CD4-positive, alpha-beta T cell treated with Interleukin-4 for 4 hours (primary cell): ENCODE measurements around the gene APOL1.

Source experiments
- DNase-seq: peaks from one replicate; pipeline ENCODE4 v3.0.0-alpha.2; 2020

The APOL1 gene

DNA sequence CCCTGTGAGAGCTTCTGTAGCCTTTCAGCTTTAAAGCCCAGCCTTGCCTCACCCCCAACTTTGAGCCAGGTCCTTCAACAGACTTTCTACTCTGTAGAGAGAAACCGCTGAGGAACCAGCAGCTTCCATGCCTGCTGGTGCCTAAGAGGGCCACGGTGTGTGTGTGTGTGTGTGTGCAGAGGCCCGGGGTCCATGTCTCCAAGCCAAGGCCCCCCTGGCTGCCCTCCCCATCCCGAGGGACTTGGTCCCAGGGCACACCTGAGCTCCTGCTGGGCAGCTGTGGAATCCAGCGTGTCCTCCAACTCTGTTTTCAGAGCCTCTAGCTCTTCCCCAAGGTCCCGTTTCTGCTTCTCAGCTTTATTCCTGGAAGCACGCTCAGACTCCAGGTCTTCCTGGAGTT is 42.3 kb downstream of the APOL1 start:
- DNase-seq, result no peak

DNA sequence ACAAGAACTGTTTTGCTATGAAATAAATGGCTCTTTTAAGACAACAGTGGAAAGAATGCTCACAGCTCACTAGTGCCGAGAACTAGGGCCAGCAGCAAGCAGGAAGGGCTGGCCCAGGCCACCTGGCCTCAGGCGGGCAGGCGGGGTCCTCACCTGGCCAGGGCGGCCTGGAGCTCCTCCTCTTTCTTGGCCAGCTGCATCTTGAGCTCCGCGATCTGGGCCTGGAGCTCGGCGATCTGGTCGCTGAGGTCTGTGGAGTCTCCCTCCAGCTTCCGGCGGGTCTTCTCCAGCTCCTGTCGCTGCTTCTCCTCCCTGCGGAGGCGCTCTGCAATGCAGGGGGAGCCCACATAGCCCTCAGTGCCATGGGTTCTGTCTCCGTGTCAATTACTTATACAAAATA is 43.8 kb downstream of the APOL1 start:
- no peak for DNase-seq

DNA sequence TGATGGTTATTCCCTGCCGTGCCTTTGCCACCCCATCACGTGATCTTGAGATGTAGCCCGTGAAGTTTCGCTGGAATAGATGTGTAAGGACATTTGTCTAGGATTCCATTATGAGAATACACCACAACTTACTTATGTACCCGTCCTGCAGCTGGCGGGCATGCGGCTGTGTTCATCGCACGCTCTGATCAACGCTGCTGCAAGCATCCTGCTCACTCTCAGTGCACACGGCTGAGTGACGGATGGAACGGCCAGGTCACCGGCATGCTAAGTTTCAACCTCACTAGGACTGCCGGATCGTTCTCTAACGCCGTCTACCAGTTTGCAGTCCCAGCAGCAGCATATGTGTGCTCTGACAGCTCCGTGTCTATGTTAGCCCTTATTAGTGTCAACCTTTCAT is 44.6 kb downstream of the APOL1 start:
- no peak for DNase-seq

DNA sequence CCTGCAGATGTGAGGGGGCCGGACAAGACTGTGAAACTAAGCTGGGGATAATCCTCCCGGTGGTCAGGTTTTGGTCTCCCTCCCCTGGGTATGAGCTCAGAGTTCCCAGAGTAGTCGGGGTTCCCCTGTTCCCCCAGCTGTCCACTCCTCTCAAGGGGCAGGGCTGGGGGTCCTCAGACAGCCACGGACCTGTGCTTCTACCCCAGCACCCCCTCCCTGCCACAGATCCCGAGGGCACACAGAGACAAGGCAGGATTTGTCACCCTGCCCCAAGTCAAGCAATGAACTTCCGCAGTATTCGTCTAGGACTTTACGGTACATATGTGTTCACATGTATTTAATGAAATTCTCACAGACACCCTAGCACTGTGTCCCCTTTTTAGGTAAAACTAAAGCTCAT is 45.2 kb downstream of the APOL1 start:
- no peak for DNase-seq

DNA sequence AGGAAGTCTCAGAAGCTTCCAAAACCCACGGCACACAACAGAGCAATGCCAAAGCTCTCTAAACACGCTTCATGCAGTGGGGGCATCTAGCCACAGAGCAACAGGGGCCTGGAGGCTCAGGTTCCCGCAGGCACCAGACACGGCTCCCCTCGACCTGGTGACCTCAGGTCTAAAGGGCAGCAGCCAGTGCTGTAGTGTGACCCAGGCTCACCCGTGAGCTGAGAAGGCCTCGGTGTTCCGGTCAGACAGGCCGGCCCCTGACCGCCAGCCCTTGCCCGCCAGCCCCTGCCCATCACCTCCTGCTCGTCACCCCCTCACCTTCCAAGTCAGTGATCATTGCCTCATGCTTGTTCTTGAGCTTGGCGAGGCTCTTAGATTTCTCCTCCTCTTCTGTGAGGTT is 45.7 kb downstream of the APOL1 start:
- DNase-seq, result no peak

DNA sequence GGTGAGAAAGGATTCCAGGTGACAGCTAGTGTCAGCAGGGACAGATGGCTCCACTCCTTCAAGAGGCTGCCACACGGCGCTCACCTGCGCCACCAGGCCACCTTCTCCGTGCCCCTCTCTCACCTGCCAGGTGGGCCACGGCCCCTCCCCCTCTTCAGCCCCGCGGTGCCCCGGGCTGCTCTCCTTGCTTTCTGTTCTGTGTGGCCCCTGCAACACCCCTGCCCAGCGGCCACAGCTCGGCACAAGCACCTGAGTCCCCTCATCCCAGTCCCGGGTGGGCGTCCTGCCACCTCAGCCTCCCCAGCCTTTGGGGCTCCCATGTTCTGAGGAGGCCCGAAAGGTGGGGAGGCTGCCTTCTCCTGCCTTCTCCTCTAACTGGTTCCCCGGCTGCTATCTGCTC is 46.4 kb downstream of the APOL1 start:
- DNase-seq, result no peak

DNA sequence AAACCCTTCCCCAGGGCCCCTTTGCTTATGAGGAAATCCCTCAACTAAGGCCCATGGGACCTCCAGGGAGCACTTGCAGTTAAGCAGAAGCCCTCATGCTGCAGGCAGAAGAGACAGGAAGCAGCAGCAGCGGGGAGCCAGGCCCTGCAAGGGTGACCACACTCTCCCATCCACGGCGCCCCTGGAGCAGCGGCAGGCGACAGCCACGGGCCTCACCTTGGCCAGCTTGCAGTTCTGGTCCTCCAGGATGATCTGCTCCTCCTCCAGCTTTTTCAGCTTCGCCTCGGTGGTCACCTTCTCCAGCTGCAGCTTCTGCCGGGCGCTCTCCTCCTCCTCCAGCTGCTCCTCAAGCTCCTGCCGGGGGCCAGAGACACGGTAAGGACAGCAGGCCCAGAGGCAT is 47.0 kb downstream of the APOL1 start:
- DNase-seq, result no peak

DNA sequence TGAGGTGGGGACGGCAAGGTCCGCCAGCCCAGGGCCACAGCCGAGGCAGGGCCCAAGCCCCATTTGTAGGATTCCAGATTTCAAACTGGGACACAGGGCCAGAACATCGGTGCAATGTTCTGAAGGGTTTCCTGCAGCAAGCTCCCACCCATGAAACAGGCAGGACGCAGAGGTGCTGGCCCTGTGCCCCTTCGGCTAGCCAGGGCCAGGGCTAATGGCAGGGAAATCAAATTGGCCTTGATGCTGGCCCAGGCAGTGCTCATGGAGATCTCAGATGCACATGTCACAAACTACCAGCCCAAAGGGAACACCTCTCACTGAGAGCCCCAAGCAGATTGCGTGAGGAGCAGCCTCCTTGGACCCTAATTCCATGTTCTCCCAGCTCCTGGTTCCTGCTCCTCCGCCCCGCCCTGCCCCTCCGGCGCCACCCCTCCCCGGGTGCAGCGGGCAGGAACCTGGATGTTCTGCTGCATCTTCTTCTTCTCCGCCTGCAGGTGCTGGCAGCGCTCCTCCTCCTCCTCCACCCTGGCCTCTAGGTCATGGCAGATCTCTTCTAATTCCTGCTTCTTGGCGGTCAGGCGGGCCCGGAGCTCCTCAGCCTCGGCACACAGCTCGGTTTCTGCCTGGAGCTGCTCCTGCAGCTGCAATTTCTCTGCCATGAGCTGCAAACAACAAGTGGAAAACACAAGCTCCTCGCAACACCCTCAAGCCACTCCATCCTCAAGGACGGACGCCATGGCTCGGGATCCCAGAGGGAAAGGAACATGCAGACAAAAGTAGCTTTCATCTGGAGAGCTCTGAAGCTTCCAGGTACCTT is 47.7 kb downstream of the APOL1 start:
- no peak for DNase-seq

DNA sequence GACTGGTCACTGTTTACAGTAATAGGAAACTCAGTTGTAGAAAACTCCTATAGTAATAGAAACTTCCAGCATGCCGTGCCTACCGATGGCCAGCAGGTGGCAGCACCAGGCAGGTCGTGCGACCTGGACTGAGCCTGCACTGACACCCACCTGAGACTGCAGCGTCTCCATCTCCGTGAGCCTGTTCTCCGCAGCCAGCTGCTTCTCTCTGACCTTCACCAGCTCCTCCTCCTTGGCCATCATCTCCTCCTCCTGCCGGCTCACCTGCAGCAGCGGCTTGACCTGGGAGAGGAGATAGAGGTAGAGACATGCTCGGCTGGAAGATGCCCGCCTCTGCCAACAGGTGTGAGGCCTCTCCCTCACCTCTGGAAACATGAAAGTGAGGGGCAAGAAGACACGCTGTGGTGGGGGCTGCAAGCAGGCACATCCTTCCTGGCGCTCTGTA is 48.5 kb downstream of the APOL1 start:
- peak; percentile 78 for DNase-seq

DNA sequence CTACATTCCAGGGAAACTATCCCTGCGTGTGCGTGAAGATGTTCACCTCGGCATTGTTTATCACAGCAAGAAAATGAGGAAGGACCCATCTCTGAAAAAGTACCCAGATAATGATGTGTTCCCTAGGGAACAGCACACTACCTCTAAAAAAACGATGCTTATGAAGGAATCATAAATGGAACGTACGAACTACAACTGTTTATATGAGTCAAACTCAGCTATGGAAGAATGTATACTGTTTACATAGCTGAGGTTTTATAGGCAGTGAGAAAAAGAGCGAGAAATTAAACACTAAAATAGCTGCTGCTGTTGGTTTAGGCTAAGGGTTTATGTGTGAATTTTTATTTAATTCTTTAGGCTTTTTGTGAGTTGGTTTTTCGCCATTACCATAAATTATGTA is 48.9 kb downstream of the APOL1 start:
- no peak for DNase-seq

DNA sequence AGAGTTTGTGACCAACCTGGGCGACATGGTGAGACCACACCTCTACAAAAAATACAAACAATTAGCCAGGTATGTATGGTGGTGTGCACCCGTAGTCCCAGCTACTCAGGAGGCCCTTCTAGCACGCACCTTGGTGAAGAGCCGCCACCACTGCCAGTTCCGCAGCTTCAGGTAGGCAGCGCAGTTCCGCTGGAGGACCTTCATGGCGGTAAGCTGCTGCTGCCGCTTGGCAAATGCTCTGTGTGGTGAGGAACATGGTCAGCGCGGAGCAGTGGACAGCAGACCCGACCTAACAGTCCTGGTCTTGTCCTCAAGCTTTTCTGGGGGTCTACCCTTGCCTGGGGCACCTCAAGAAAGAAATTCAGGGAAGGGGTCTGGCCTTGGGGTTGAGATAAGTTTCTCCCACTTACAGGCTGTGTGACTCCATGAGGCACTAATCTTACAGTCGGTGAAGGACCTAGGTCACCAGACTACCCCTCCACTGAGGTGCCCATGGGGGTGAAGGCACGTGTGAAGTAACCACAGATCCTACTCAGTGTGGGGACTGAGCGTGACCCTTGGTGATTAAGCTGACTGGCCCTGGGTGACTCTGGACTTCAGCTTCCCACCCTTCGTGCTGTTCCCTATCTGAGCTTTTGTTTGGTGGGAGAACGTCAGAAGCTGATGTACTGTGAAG is 49.6 kb downstream of the APOL1 start:
- DNase-seq, result no peak

DNA sequence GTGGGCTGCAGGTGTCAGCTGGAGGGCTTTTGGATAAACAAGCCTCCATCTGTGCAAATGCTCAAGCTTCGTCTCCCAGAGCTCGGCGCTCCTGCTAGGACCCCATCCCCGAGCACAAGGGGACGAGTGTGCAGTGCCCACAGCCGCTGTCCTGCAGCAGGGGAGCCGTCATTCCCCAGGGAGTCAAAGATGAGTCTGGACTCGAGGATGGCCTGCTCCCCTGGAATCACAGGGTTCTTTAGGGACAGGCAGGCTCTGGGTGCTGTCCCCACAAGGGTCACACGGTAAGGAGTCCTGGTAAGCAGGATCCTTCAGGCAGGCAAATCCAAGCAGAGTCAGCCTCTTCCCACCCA is 50.2 kb downstream of the APOL1 start:
- DNase-seq, result no peak

DNA sequence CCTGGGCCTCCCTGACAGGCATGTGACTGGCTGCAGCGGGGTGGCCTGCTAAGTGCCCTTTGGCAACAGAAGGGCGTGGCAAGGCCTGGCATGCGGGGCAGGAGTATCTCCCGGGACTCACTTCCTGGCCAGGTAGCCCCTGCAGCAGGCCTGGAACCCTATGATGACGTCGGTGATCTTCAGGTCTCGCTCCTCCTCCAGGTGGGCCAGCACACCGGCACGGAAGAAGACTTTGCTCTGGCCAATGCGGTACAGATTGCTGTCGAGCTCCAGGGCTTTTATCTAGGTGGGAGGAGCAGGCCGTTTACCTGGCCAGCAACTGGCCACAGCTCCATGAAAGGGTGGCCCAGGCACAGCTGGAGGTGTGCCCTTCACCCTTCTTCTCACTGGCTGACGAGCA is 50.9 kb downstream of the APOL1 start:
- DNase-seq, result no peak

DNA sequence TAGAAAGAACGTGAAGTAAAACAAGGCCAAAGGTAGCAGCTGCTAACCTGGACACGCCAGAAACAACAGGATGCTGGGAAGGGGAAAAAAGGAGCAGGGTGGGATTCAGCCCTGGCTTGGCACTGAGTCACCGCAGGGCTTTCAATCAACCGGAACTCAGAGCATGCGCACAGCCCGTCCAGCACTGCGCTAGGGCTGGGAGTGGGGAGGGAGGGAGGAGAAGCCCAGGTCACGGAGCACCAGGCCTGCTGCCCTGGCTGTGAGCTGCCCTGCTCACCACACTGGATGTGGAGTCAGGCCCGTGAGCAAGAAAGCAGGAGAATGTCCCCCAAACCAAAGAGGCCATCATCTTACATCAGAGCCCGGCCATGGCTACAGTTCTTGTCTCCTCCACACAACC is 51.5 kb downstream of the APOL1 start:
- no peak for DNase-seq

DNA sequence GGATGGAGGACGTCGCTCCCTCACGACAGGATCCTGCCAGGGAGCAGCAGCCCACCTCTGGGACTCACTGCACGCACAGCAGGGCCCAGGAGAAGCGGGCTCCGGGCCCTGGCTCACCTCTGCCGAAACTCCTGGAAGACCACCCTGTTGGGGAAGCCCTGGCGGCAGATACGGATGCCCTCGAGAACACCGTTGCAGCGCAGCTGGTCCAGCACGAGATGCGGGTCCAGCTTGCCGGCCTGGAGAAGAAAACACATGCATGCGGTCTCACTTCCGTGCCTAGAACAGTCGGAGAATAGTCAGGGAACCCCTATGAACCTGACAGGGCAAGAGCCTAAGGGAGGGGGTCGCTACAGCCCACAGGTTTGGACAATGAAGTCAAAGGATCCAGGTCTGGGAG is 52.9 kb downstream of the APOL1 start:
- no peak for DNase-seq

DNA sequence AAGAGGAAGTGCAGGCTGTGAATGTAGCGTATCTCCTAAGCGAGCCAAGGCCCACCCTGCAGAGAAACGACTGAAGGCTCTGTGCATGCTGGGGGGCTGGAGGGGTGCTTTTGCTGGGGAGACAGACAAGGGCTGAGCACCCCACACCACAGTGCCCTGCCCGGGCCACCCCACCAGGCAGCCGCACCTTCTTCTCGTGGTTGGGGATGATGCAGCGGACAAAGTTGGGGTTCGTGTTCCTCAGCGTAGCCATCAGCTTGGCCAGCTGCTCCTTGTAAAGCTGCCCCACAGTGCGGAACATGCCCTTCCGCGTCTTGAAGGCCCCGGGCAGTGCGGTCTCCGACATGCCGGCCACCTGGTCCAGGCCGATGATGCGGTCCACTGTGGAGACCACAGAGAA is 53.3 kb downstream of the APOL1 start:
- no peak for DNase-seq

DNA sequence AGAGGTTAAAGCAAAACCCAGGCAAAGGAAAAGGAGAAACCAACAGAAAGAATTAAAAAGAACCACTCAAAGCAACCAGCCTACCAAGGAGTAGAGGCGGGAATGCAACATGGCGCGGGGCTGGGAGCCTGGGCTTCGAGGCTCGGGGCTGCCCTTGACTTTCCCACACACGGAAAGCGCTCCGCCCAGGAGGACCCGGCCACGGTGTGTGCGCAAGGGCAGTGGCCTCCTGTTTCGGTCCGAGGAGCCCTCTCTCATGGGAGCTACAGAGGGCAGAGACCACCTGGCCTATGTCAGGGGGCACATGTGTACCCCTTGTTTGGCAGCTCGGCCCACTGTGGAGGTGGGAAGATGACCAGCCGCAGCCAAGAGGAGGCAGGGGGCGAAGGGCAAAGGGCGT is 55.9 kb downstream of the APOL1 start:
- DNase-seq, result no peak

DNA sequence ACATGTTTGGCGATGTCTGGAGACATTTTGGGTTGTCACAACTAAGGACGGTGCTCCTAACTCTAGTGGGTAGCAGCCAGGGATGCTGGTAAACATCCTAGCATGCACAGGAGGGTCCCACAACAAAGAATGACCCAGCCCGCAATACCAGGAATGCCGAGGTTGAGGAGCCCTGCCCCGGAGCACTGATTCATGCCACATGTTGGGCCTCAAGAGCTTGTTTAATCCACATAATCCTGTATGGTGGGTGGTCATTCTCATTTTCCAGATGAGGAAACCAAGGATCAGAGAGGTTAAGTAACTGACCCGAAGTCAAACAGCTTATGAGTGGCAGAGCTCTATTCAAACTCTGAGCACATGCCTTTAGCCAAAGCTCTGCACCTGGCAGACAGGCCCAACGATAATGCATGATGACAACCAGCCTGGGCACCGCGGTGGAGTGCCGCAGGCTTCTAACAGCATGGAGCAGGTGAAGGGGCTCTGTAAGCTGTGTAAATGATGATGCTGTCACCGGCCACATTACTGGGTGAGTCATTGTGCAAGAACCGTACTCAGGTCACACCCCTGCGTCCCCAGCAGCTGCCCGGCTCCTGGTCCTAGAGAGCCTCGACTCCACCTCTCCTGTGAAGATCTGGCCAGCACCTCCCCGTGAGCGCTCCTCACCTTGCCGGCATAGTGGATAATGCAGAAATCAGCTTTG is 58.6 kb downstream of the APOL1 start:
- no peak for DNase-seq

DNA sequence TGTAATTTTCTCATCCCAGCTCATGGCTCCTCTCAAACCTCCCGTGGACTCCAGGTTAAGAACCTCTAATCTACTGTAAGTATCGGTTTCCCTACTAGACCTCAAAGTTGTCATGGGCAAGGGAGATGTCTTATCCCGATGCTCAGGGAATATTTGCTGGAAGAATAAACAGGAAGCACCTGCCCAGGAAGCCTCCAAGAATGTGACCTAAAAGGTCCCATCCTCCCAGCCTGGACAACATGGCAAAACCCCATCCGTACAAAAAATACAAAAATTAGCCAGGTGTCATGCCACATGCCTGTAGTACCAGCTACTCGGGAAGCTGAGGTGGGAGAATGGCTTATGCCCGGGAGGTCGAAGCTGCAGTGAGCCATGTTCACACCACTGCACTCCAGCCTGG is 62.4 kb downstream of the APOL1 start:
- no peak for DNase-seq

DNA sequence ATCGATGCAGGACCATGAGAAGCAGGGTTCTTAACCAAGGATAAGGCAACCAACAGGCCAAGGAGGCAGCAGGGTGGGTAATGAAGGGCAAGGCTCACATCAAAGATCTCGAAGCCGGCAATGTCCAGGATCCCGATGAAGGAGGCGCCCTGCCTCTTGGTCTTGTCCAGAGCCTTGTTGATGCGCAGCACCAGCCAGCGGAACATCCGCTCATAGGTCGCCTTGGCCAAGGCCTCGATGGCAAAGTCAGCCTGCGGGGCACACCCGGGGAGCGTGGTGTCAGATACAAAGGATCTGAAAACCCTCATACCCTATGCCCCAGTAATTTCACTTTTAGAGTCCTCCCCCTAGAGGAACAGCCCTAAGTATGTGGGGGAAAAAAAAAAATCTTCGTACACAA is 63.5 kb downstream of the APOL1 start:
- DNase-seq, result no peak
